Measurements from ENCODE around the gene LY9.

- no peak for TF ChIP-seq CTCF (IDR thresholded peaks at IDR 0.05)
- no peak for TF ChIP-seq EZH2 (IDR thresholded peaks at IDR 0.05)
- no peak for TF ChIP-seq EZH2phosphoT487 (IDR thresholded peaks at IDR 0.05)
Observed at GRCh38 chr1:160800142-160800541, 4.2 kb downstream of the LY9 start.

Data from neural progenitor cell (in vitro differentiated cells).